ENCODE data around the gene SMOC2.

DNA sequence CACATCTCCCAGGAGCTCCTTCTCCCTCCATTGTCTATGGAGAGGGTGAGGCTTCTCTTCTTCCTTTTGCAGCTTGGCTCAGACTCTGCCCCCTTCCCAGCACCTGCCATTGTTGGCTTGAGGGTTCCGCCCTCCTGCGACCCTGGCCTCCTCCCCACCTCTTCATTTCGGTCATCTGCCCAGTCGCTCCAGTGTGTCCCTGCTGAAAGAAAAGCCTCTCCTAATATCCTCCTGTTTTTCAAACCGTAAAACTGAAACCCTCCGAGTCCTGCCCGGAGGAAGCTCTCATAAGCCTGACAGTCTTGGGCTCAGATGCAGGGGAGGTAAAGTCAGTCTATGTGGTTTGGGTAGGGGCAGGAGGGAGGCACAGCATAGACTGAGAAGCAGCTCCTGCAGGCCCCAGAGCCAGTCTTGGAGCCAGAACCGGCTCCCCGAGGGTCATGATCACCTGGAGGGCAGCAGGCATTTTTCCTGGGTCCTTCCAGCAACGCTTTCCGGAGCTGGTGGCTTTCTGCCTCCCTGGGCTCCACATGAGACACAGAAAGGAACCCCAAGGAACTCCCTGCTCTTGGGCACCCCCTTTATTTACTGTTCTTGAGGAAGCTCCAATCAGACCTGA, 235.1 kb downstream of the SMOC2 start:
- TF ChIP-seq GATA3 (IDR thresholded peaks at IDR 0.05; ENCODE audit: borderline replicate concordance) (no peak), POLR2A (IDR thresholded peaks at IDR 0.05; ENCODE audit: low read length) (no peak), JUN (IDR thresholded peaks at IDR 0.05) (no peak), HOXB5 (CRISPR knock-in tag; IDR thresholded peaks at IDR 0.05) (no peak)
- TF ChIP-seq, protein P1, sequence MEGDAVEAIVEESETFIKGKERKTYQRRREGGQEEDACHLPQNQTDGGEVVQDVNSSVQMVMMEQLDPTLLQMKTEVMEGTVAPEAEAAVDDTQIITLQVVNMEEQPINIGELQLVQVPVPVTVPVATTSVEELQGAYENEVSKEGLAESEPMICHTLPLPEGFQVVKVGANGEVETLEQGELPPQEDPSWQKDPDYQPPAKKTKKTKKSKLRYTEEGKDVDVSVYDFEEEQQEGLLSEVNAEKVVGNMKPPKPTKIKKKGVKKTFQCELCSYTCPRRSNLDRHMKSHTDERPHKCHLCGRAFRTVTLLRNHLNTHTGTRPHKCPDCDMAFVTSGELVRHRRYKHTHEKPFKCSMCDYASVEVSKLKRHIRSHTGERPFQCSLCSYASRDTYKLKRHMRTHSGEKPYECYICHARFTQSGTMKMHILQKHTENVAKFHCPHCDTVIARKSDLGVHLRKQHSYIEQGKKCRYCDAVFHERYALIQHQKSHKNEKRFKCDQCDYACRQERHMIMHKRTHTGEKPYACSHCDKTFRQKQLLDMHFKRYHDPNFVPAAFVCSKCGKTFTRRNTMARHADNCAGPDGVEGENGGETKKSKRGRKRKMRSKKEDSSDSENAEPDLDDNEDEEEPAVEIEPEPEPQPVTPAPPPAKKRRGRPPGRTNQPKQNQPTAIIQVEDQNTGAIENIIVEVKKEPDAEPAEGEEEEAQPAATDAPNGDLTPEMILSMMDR (IDR thresholded peaks at IDR 0.05) = no peak

All from A549 (cell line).